HL-60 (cell line): ENCODE measurements around the gene EPHB2.

Experiments used
- GABPA ChIP-seq: IDR thresholded peaks from 2 replicates; pipeline ENCODE4 v1.6.1; 2012; ENCODE audit warnings: low read depth
- POLR2AphosphoS5 ChIP-seq: IDR thresholded peaks from 2 replicates; pipeline ENCODE4 v1.6.1; 2012; ENCODE audit warnings: low read depth
- SPI1 ChIP-seq: IDR thresholded peaks from 2 replicates; pipeline ENCODE4 v1.6.1; 2012; ENCODE audit warnings: low read depth, mild to moderate bottlenecking, borderline replicate concordance
- TF ChIP-seq, protein P1 (sequence below): IDR thresholded peaks from one replicate; pipeline ENCODE4 v1.5.1; 2011; ENCODE audit warnings: low read length, control low read depth, inconsistent platforms; ENCODE audit not compliant: insufficient read depth
- TF ChIP-seq, protein P2 (sequence below): IDR thresholded peaks from 2 replicates; pipeline ENCODE4 v1.6.1; 2012; ENCODE audit warnings: low read depth; ENCODE audit not compliant: insufficient replicate concordance

DNA sequence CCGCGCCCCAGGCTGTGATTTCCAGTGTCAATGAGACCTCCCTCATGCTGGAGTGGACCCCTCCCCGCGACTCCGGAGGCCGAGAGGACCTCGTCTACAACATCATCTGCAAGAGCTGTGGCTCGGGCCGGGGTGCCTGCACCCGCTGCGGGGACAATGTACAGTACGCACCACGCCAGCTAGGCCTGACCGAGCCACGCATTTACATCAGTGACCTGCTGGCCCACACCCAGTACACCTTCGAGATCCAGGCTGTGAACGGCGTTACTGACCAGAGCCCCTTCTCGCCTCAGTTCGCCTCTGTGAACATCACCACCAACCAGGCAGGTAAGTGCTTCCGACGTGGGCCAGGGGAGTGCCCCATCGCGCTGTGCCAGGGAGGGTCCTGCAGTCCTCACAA is 154.2 kb downstream of the EPHB2 start:
- TF ChIP-seq, protein P1, sequence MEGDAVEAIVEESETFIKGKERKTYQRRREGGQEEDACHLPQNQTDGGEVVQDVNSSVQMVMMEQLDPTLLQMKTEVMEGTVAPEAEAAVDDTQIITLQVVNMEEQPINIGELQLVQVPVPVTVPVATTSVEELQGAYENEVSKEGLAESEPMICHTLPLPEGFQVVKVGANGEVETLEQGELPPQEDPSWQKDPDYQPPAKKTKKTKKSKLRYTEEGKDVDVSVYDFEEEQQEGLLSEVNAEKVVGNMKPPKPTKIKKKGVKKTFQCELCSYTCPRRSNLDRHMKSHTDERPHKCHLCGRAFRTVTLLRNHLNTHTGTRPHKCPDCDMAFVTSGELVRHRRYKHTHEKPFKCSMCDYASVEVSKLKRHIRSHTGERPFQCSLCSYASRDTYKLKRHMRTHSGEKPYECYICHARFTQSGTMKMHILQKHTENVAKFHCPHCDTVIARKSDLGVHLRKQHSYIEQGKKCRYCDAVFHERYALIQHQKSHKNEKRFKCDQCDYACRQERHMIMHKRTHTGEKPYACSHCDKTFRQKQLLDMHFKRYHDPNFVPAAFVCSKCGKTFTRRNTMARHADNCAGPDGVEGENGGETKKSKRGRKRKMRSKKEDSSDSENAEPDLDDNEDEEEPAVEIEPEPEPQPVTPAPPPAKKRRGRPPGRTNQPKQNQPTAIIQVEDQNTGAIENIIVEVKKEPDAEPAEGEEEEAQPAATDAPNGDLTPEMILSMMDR: no peak
- TF ChIP-seq, protein P2, sequence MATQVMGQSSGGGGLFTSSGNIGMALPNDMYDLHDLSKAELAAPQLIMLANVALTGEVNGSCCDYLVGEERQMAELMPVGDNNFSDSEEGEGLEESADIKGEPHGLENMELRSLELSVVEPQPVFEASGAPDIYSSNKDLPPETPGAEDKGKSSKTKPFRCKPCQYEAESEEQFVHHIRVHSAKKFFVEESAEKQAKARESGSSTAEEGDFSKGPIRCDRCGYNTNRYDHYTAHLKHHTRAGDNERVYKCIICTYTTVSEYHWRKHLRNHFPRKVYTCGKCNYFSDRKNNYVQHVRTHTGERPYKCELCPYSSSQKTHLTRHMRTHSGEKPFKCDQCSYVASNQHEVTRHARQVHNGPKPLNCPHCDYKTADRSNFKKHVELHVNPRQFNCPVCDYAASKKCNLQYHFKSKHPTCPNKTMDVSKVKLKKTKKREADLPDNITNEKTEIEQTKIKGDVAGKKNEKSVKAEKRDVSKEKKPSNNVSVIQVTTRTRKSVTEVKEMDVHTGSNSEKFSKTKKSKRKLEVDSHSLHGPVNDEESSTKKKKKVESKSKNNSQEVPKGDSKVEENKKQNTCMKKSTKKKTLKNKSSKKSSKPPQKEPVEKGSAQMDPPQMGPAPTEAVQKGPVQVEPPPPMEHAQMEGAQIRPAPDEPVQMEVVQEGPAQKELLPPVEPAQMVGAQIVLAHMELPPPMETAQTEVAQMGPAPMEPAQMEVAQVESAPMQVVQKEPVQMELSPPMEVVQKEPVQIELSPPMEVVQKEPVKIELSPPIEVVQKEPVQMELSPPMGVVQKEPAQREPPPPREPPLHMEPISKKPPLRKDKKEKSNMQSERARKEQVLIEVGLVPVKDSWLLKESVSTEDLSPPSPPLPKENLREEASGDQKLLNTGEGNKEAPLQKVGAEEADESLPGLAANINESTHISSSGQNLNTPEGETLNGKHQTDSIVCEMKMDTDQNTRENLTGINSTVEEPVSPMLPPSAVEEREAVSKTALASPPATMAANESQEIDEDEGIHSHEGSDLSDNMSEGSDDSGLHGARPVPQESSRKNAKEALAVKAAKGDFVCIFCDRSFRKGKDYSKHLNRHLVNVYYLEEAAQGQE: no peak
- TF ChIP-seq POLR2AphosphoS5: no peak
- TF ChIP-seq GABPA: no peak
- TF ChIP-seq SPI1: no peak
